HuH-7 (cell line): ENCODE data around the gene PLA2G6.

ENCODE experiments used
- DNase-seq: peaks from one replicate; pipeline ENCODE4 v3.0.0; 2011; ENCODE audit warnings: low spot score

Gene PLA2G6

GRCh38 chr22:38181453-38182200 lies at the start of gene PLA2G6:
TSS of gene PLA2G6 (minus strand) at chr22:38181830. CDS start at chr22:38169426, 12,404 bp downstream.
- peak; percentile 96 for DNase-seq

GRCh38 chr22:38230916-38231315 lies 49.3 kb upstream of the PLA2G6 start:
- no peak for DNase-seq

- DNase-seq = peak; percentile 80
These were observed 48.6 kb upstream of the PLA2G6 start for GRCh38 chr22:38230108-38230825.

GRCh38 chr22:38228873-38229740 lies 47.5 kb upstream of the PLA2G6 start:
- DNase-seq = no peak

- no peak for DNase-seq
These were observed 46.8 kb upstream of the PLA2G6 start for GRCh38 chr22:38228326-38228872.

- DNase-seq = no peak
These were observed 45.4 kb upstream of the PLA2G6 start for GRCh38 chr22:38226853-38227649.

- DNase-seq = no peak
These were observed 41.8 kb upstream of the PLA2G6 start for GRCh38 chr22:38223289-38223960.

GRCh38 chr22:38222797-38223119 lies 41.1 kb upstream of the PLA2G6 start:
- DNase-seq = no peak

GRCh38 chr22:38221908-38222796 lies 40.5 kb upstream of the PLA2G6 start:
- DNase-seq = no peak

GRCh38 chr22:38221407-38221806 lies 39.8 kb upstream of the PLA2G6 start:
- no peak for DNase-seq

- DNase-seq = no peak
These were observed 39.2 kb upstream of the PLA2G6 start for GRCh38 chr22:38220653-38221386.

GRCh38 chr22:38220163-38220562 lies 38.5 kb upstream of the PLA2G6 start:
- DNase-seq = no peak

GRCh38 chr22:38219632-38220031 lies 38.0 kb upstream of the PLA2G6 start:
- DNase-seq = no peak

GRCh38 chr22:38218661-38219622 lies 37.3 kb upstream of the PLA2G6 start:
- peak; percentile 93 for DNase-seq

GRCh38 chr22:38215156-38216038 lies 33.8 kb upstream of the PLA2G6 start:
- no peak for DNase-seq

GRCh38 chr22:38214302-38215056 lies 32.8 kb upstream of the PLA2G6 start:
- no peak for DNase-seq
